Midbrain (tissue), 1 donor: ENCODE data around the gene ALOX5.
"Not testable (repeated sequence)": the region's sequence is repeated elsewhere in the genome, so short reads cannot be mapped to it uniquely, and the experiment has no call there.

Source experiments
- DNase-seq: peaks from one replicate; lab custom pipeline; 2025; lab: John Stamatoyannopoulos, UW

ALOX5 gene

GRCh38 chr10:45374350-45375052, 485 bp downstream of the ALOX5 start:
- DNase-seq: no peak

- no peak for DNase-seq
Measured at GRCh38 chr10:45375101-45375500, 1.1 kb downstream of the ALOX5 start.

GRCh38 chr10:45375716-45376231, 1.8 kb downstream of the ALOX5 start:
- DNase-seq: no peak

GRCh38 chr10:45376371-45376801, 2.4 kb downstream of the ALOX5 start:
- no peak for DNase-seq

- DNase-seq: no peak
Measured at GRCh38 chr10:45377321-45377720, 3.3 kb downstream of the ALOX5 start.

- no peak for DNase-seq
Measured at GRCh38 chr10:45377858-45378257, 3.8 kb downstream of the ALOX5 start.

- DNase-seq: no peak
Measured at GRCh38 chr10:45378914-45379726, 5.1 kb downstream of the ALOX5 start.

- DNase-seq: peak; percentile 58
Measured at GRCh38 chr10:45379891-45380540, 6.0 kb downstream of the ALOX5 start.

- no peak for DNase-seq
Measured at GRCh38 chr10:45380903-45381620, 7.0 kb downstream of the ALOX5 start.

- no peak for DNase-seq
Measured at GRCh38 chr10:45382591-45382990, 8.6 kb downstream of the ALOX5 start.

- no peak for DNase-seq
Measured at GRCh38 chr10:45383682-45384330, 9.8 kb downstream of the ALOX5 start.

GRCh38 chr10:45386657-45387056, 12.6 kb downstream of the ALOX5 start:
- DNase-seq: no peak

GRCh38 chr10:45387096-45387893, 13.3 kb downstream of the ALOX5 start:
- no peak for DNase-seq

GRCh38 chr10:45389671-45390070, 15.7 kb downstream of the ALOX5 start:
- not testable (repeated sequence) for DNase-seq

GRCh38 chr10:45391636-45392035, 17.6 kb downstream of the ALOX5 start:
- DNase-seq: not testable (repeated sequence)

GRCh38 chr10:45395554-45395953, 21.5 kb downstream of the ALOX5 start:
- no peak for DNase-seq

- no peak for DNase-seq
Measured at GRCh38 chr10:45398595-45398994, 24.6 kb downstream of the ALOX5 start.

GRCh38 chr10:45399113-45399512, 25.1 kb downstream of the ALOX5 start:
- no peak for DNase-seq

GRCh38 chr10:45403151-45403550, 29.1 kb downstream of the ALOX5 start:
- no peak for DNase-seq

- peak; percentile 43 for DNase-seq
Measured at GRCh38 chr10:45404087-45404769, 30.2 kb downstream of the ALOX5 start.
